CD4-positive, alpha-beta T cell treated with Interleukin-4 for 4 hours (primary cell): ENCODE measurements around the gene MR1.

ENCODE experiments used
- DNase-seq: peaks from one replicate; pipeline ENCODE4 v3.0.0-alpha.2; 2020

Gene MR1

DNA sequence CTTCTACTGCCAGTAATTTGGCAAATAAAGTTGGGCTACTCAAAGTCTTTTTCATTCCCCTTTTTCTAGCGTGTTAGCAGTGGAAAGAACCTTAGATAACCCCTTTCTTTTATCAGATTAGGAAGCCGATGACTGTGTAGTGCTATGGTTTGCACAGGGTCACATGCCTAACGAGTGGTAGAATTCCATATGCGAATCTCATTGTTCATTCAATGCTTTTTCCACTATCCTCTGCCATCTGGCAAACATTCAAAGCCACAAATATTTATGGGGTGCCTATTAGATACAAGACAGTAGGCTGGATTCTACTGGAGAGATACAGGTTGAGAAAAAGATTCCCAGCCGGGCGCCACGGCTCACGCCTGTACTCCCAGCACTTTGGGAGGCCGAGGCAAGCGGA is 39.9 kb downstream of the MR1 start:
- DNase-seq = no peak

- DNase-seq = no peak
These were observed 42.1 kb downstream of the MR1 start for GRCh38 chr1:181075766-181076350.

DNA sequence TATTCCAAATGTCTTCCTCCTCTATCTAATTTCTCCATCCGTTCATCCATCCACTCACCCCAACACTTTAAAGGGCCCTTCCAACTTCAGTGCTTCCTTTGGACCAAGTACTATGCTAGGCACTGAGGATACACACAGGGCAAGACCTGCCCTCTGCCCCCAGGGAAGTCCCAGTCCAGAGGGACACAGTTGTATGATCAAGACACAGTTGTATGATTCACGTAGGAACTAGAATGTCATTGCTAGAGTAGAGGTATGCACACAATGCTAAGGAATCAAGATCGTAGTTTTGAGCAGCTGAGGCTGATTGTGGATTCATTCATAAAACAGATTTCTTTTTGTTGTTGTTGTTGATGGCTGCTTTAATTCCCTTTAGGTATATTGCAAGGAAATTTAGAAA is 43.1 kb downstream of the MR1 start:
- no peak for DNase-seq

DNA sequence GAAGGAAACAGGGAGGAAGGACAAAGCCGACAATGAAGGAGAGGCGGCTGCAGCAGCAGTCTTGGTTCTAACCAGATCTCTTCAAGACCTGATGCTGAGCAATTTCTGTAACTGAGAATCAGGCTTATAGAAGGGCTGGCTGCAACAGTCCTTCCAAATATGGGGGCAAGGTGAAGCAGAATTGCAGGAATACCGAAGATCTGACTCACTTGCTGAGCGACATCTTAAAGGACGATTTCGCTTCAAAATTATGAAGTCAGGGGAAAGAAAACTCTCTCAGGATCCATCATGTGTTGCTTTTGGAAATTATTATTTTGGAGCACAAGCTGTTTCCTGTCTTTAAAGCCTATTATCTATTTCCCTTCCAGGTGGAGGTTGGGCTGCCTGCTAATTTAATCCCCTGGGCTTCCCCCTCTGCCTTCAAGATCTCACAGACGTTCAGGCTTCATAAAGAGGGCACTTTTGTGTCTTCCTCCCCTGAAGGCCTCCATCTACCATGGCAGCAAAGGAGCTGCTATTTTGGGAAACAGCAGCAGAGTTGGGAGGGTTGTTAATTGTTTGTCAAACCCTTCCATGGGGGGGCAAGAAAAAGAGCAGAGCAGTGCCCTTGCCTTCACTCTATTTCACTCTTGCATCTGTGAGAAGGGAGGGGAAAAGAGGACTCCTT is 43.9 kb downstream of the MR1 start:
- no peak for DNase-seq

DNA sequence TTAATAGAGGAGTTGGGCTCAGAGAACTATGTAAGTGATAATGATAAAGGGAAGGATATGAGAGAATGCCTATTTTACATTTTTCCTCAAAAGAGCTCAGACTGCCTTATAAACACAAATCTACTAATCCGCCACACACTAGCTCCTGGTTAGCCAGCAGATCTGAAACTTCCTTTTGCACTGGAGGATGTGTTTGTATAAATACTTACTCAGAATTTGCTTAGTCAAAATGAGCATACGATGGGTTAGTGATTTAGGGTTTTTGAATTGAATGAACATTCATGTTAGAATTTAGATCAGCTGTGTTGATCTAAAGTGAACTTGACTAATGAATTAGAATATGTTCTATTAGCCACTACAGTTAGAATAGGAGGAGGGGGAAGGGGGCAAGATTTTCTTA is 45.6 kb downstream of the MR1 start:
- DNase-seq = no peak

- DNase-seq = no peak
These were observed 46.1 kb downstream of the MR1 start for GRCh38 chr1:181079920-181080319.

DNA sequence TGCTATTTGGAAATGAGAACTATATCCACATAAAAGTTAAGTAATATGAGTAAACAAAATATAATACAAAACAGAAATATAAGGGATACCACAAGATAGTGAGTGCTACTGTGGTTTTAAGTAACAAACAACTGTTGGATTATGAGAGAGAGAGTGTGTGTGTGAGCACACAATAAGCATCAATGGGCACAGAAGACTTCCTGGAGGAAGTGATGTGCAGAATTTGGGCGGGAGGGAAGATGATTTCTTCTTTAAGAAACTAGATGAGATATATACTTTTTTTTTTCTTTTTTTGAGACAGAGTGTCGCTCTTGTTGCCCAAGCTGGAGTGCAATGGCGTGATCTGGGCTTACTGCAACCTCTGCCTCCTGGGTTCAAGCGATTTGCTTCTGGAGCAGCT is 46.8 kb downstream of the MR1 start:
- no peak for DNase-seq

GRCh38 chr1:181081395-181081794 is 47.6 kb downstream of the MR1 start:
- DNase-seq = no peak

DNA sequence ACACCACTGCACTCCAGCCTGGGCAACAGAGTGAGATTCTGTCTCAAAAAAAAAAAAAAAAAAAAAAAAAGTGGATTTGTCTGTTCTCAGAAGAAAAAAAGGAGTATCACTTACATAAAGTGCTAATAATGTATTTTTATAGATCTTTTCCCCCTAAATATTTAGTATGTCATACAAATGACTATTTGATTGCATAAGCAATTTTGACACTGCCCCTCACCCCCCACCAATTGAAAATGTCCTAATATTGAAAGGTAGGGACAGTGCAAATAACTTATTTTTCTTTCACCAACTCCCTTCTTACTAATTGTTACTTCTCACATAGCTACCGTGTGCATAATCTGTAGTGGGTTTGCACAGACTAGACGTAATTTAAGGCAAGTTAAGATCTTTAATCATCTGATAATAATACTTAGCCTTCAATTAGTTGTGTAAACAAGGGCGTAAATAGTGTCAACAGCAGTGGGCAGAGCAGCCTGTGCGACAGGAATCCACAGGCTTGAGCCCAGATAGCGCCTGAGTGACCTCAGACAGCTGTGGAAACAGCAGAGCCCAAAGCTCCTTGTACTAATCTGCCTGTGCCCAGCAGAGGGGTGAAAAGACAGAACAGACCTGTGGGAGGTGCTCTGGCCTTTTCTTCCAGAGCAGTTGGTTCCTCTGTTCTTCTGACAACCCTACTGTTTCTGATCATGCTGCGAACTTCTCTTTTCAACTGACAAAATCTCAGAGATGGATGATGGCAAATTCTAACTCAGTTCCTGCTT is 50.2 kb downstream of the MR1 start:
- peak; percentile 76 for DNase-seq

GRCh38 chr1:181084606-181084969 is 50.8 kb downstream of the MR1 start:
- no peak for DNase-seq

DNA sequence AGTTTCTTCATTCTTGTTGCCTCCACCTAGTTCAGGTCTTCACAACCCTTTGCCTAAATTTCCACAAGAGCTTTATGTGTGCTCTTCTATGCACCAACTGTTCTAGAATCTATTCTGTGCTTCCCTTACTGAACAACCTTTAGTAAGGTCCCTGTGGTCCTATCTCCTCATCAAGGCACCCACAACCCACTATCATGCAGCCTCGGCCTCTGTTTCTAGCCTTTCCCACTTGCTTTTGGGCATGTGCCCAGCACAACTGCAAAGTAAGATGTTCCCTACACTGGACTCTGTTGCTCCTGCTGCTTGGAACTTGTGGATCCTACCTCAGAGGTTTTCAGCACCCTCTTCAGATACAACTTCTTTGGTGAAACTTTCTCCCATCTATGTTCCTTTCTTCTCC is 52.3 kb downstream of the MR1 start:
- no peak for DNase-seq

- DNase-seq = no peak
These were observed 53.1 kb downstream of the MR1 start for GRCh38 chr1:181086926-181087325.

DNA sequence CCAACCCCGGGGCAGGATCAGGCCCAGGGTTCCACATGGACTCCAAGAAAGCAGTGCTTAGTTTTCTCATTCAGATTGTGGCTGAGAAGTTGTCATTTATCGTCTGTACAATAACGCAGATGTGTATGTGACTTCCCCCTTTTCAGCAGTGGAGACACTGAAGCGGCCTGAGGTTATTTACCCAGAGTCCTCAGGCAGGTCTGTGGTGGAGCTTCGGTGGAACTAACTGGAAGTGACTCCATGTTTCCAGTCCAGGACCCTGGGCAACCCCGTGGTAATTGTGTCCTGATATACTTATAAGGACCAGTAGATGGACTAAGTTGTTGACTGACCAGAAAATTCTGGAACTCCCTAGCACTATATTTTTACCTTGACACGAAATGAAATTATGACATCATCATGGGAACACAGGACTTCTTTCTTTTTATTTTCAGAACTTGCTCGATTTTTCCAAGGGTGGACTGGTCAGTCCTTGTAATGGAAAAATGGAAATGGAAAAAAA is 53.7 kb downstream of the MR1 start:
- peak; percentile 14 for DNase-seq

- DNase-seq = peak; percentile 98
These were observed 54.6 kb downstream of the MR1 start, which contains the start of gene IER5 for GRCh38 chr1:181088079-181089016. TSS of gene IER5 (plus strand) at chr1:181088700. CDS start at chr1:181088903, 203 bp downstream.

DNA sequence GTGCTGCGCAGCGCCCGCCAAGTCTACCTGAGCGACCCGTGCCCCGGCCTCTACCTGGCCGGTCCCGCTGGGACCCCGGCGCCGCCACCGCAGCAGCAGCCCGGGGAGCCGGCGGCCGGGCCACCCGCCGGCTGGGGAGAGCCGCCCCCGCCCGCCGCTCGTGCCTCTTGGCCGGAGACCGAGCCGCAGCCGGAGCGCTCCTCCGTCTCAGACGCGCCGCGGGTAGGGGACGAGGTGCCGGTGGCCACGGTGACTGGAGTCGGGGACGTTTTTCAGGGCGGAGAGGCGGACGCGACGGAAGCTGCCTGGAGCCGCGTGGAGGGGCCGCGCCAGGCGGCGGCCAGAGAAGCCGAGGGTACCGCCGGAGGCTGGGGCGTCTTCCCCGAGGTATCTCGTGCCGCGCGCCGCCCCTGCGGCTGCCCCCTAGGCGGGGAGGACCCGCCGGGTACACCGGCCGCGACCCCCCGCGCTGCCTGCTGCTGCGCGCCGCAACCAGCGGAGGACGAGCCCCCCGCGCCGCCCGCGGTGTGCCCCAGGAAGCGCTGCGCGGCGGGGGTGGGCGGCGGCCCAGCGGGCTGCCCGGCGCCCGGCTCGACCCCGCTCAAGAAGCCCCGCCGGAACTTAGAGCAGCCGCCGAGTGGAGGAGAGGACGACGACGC is 55.4 kb downstream of the MR1 start:
- no peak for DNase-seq

DNA sequence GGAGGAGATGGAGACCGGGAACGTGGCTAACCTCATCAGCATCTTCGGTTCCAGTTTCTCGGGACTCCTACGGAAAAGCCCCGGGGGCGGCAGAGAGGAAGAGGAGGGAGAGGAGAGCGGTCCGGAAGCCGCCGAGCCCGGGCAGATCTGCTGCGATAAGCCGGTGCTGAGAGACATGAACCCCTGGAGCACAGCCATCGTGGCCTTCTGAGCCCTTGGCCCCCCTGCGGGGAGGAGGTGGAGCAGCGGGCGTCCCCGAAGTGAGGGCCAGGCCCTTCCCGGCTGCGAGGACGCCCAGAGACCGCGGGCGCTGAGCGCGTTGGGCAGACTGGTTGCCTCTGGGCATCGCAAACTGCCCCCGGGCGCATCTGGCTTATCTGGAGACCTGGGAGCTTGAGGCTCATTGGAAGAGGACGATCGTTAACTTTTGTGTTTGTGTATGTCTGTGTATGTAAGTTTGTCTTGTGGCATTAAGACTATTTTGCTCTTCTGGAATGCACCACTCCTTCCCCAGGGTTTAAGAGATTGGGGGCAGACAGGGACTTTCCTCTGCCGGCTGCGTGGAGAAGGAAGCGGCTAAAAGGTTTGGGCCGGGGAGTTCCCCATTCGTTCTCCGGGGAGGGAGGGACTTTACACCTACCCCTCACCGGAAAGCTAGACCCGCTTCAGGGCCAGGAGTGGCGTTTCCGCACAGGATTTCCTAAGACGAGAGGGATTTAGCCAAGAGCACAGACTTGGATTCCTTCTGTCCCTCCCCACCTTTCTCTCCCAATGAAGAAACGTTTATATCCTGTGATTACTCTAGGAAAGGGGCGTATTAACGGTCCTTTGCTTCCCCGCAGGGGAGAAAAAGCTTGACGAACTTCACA is 56.1 kb downstream of the MR1 start:
- peak; percentile 88 for DNase-seq

DNA sequence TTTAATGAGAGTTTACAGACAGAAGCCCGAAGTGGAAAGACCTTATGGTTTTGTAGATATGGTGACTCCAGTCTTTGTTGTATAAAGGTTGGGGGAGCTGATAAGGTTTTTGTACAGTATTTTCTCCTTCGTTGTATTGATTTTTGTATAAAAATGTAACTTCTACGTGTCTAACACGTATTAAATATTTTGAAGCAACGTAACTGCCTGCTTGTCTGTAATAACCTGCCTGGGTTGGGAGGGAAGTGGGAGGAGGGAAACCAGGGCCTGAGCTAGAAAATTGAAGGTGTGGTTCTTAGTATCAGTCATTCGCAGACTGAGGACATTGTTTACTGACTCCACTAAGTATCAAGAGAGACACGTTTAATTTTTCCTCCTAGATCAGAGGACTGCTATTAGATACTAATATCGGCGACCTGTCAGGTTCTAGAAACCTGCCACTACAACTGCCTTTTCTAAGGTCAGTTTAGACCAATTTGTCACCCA is 56.9 kb downstream of the MR1 start:
- DNase-seq = peak; percentile 74

DNA sequence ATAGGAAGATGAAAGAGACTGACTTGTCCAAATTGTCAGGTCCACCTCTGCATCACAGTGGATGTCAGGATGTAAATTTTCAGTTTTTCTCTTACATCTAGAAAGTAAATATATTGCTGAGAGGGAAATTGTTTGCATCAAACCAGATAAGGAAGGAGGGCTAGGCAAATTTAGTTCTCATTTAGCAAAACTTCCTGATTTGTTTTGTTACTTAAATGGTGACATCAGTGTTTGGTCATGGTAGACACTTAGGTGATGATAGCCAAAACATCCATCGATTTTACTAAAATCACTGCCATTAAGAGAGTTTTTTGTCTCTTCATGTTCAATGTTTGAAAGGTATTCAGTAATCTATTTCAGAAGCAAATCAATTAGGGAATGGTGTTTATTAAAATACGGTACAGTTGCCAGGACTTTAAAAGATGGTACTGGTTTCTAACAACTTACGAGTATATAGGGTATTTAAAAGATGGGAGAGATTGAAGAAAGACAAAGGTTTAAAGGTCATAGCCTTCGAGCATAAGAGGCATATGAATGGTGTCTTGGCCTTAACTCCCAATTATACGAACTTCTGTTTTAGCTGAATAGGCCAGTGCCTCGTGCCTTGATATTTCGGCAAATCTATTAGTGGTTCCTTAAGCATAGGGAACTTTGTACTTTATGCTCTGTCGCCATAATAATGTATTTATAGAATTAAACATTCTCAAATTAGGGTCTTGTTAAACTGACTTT is 57.7 kb downstream of the MR1 start:
- DNase-seq = no peak

- no peak for DNase-seq
These were observed 58.3 kb downstream of the MR1 start for GRCh38 chr1:181092056-181092455.

GRCh38 chr1:181092883-181093458 is 59.2 kb downstream of the MR1 start:
- DNase-seq = no peak
